ENCODE data around the gene GREB1L.

GREB1L gene

GRCh38 chr18:21443776-21444464 lies 201.9 kb downstream of the GREB1L start:
- in situ Hi-C loops (cut with HindIII; ENCODE audit: low sequenced_read_pairs), result no loop called here

GRCh38 chr18:21444465-21445212 lies 202.6 kb downstream of the GREB1L start:
- in situ Hi-C loops (cut with HindIII; ENCODE audit: low sequenced_read_pairs), result loop anchor here (5.0 kb wide), 1 partner anchor 252 kb away; no protein-coding TSS in a partner anchor

GRCh38 chr18:21448299-21448698 lies 206.3 kb downstream of the GREB1L start:
- in situ Hi-C loops (cut with HindIII; ENCODE audit: low sequenced_read_pairs), result loop anchor here (5.0 kb wide), 1 partner anchor 256 kb away; no protein-coding TSS in a partner anchor

- in situ Hi-C loops (cut with HindIII; ENCODE audit: low sequenced_read_pairs), result loop anchor here (5.0 kb wide), 1 partner anchor 257 kb away; no protein-coding TSS in a partner anchor
Measured at GRCh38 chr18:21449367-21450290, 207.6 kb downstream of the GREB1L start.

- in situ Hi-C loops (cut with HindIII; ENCODE audit: low sequenced_read_pairs), result no loop called here
Measured at GRCh38 chr18:21450503-21450902, 208.5 kb downstream of the GREB1L start.

- in situ Hi-C loops (cut with HindIII; ENCODE audit: low sequenced_read_pairs), result no loop called here
Measured at GRCh38 chr18:21450913-21451312, 208.9 kb downstream of the GREB1L start.

- in situ Hi-C loops (cut with HindIII; ENCODE audit: low sequenced_read_pairs), result no loop called here
Measured at GRCh38 chr18:21451851-21452250, 209.8 kb downstream of the GREB1L start.

GRCh38 chr18:21452276-21452780 lies 210.3 kb downstream of the GREB1L start:
- in situ Hi-C loops (cut with HindIII; ENCODE audit: low sequenced_read_pairs), result no loop called here

GRCh38 chr18:21452796-21453510 lies 210.9 kb downstream of the GREB1L start:
- in situ Hi-C loops (cut with HindIII; ENCODE audit: low sequenced_read_pairs), result no loop called here

GRCh38 chr18:21453511-21453901 lies 211.5 kb downstream of the GREB1L start:
- in situ Hi-C loops (cut with HindIII; ENCODE audit: low sequenced_read_pairs), result no loop called here

- in situ Hi-C loops (cut with HindIII; ENCODE audit: low sequenced_read_pairs), result no loop called here
Measured at GRCh38 chr18:21454725-21455124, 212.7 kb downstream of the GREB1L start.

- in situ Hi-C loops (cut with HindIII; ENCODE audit: low sequenced_read_pairs), result no loop called here
Measured at GRCh38 chr18:21456428-21457178, 214.6 kb downstream of the GREB1L start.

GRCh38 chr18:21457179-21457535 lies 215.1 kb downstream of the GREB1L start:
- in situ Hi-C loops (cut with HindIII; ENCODE audit: low sequenced_read_pairs), result no loop called here

- in situ Hi-C loops (cut with HindIII; ENCODE audit: low sequenced_read_pairs), result no loop called here
Measured at GRCh38 chr18:21458310-21458709, 216.3 kb downstream of the GREB1L start.

GRCh38 chr18:21458788-21459187 lies 216.8 kb downstream of the GREB1L start:
- in situ Hi-C loops (cut with HindIII; ENCODE audit: low sequenced_read_pairs), result no loop called here

GRCh38 chr18:21459706-21460286 lies 217.8 kb downstream of the GREB1L start:
- in situ Hi-C loops (cut with HindIII; ENCODE audit: low sequenced_read_pairs), result no loop called here

- in situ Hi-C loops (cut with HindIII; ENCODE audit: low sequenced_read_pairs), result no loop called here
Measured at GRCh38 chr18:21461460-21461859, 219.4 kb downstream of the GREB1L start.

- in situ Hi-C loops (cut with HindIII; ENCODE audit: low sequenced_read_pairs), result no loop called here
Measured at GRCh38 chr18:21463718-21464117, 221.7 kb downstream of the GREB1L start.

- in situ Hi-C loops (cut with HindIII; ENCODE audit: low sequenced_read_pairs), result no loop called here
Measured at GRCh38 chr18:21468514-21469164, 226.6 kb downstream of the GREB1L start.
